HEK293T (cell line): ENCODE data around the gene WNK2.

ENCODE experiments used
- CTCF ChIA-PET: fragments of 350-600 bp; formaldehyde crosslinking; extraction: SDS; loops from one replicate; lab custom pipeline; 2021; ENCODE audit warnings: antibody characterized with exemption, inconsistent platforms; lab: Yijun Ruan, JAX
- POLR2A ChIA-PET: fragments of 350-600 bp; formaldehyde crosslinking; extraction: SDS; loops from one replicate; lab custom pipeline; 2020; ENCODE audit warnings: antibody characterized with exemption, inconsistent platforms; lab: Yijun Ruan, JAX
- DNase-seq: peaks from one replicate; pipeline ENCODE4 v3.0.0; 2012; ENCODE audit warnings: mixed read lengths; ENCODE audit errors: extremely low spot score
- ARNT ChIP-seq: fragments of 450-650 bp; IDR thresholded peaks from 2 replicates; pipeline ENCODE4 v1.6.1; 2017; ENCODE audit warnings: mild to moderate bottlenecking
- BHLHE40 ChIP-seq: fragments of 450-650 bp; IDR thresholded peaks from 2 replicates; pipeline ENCODE4 v1.6.1; 2016; ENCODE audit warnings: mild to moderate bottlenecking, moderate library complexity, borderline replicate concordance
- CTBP1 ChIP-seq: fragments of 450-650 bp; IDR thresholded peaks from 2 replicates; pipeline ENCODE4 v1.6.1; 2016; ENCODE audit warnings: borderline replicate concordance
- ELF4 ChIP-seq: fragments of 450-650 bp; IDR thresholded peaks from 2 replicates; pipeline ENCODE4 v1.6.1; 2017; ENCODE audit warnings: antibody characterized with exemption
- FOXA1 ChIP-seq: fragments of 450-650 bp; IDR thresholded peaks from 2 replicates; pipeline ENCODE4 v1.6.1; 2016; ENCODE audit warnings: mild to moderate bottlenecking
- FOXK2 ChIP-seq: fragments of 450-650 bp; IDR thresholded peaks from 2 replicates; pipeline ENCODE4 v1.6.1; 2016; ENCODE audit warnings: mild to moderate bottlenecking
- FOXM1 ChIP-seq: fragments of 450-650 bp; IDR thresholded peaks from 2 replicates; pipeline ENCODE4 v1.6.1; 2017; ENCODE audit warnings: mild to moderate bottlenecking, borderline replicate concordance
- HDGF ChIP-seq: fragments of 450-650 bp; IDR thresholded peaks from 2 replicates; pipeline ENCODE4 v1.6.1; 2017; ENCODE audit warnings: antibody characterized with exemption, borderline replicate concordance
- L3MBTL2 ChIP-seq: fragments of 450-650 bp; conservative IDR thresholded peaks from 2 replicates; pipeline ENCODE4 v1.6.1; 2016; ENCODE audit warnings: mild to moderate bottlenecking
- LEF1 ChIP-seq: fragments of 450-650 bp; IDR thresholded peaks from 2 replicates; pipeline ENCODE4 v1.6.1; 2017; ENCODE audit warnings: mild to moderate bottlenecking, borderline replicate concordance
- NFRKB ChIP-seq: fragments of 450-650 bp; IDR thresholded peaks from 2 replicates; pipeline ENCODE4 v1.6.1; 2016; ENCODE audit warnings: mild to moderate bottlenecking, moderate library complexity
- PKNOX1 ChIP-seq: fragments of 450-650 bp; IDR thresholded peaks from 2 replicates; pipeline ENCODE4 v1.6.1; 2016
- SP1 ChIP-seq: fragments of 450-650 bp; IDR thresholded peaks from 2 replicates; pipeline ENCODE4 v1.6.1; 2017
- SUZ12 ChIP-seq: fragments of 450-650 bp; IDR thresholded peaks from 2 replicates; pipeline ENCODE4 v1.6.1; 2016; ENCODE audit warnings: mild to moderate bottlenecking
- TARDBP ChIP-seq: fragments of 450-650 bp; IDR thresholded peaks from 2 replicates; pipeline ENCODE4 v1.6.1; 2016
- ZNF384 ChIP-seq: fragments of 450-650 bp; IDR thresholded peaks from 2 replicates; pipeline ENCODE4 v1.6.1; 2016

WNK2 gene

GRCh38 chr9:93234600-93234999 lies 50.7 kb downstream of the WNK2 start:
- TF ChIP-seq SUZ12 (no peak), ELF4 (no peak), PKNOX1 (no peak), LEF1 (no peak), ARNT (no peak), NFRKB (no peak)
- CTCF ChIA-PET: no interaction called here
- POLR2A ChIA-PET: no interaction called here

GRCh38 chr9:93235300-93235960 lies 51.5 kb downstream of the WNK2 start:
- ChIA-PET POLR2A (no interaction called here), CTCF (no interaction called here)
- DNase-seq: no peak
- TF ChIP-seq LEF1: no peak
- TF ChIP-seq NFRKB: no peak
- no peak for TF ChIP-seq CTBP1
- no peak for TF ChIP-seq FOXA1
- no peak for TF ChIP-seq TARDBP
- TF ChIP-seq BHLHE40: no peak
- TF ChIP-seq FOXM1: no peak
- TF ChIP-seq SUZ12: no peak
- no peak for TF ChIP-seq HDGF
- TF ChIP-seq ARNT: no peak
- no peak for TF ChIP-seq L3MBTL2
- TF ChIP-seq ZNF384: no peak
- TF ChIP-seq PKNOX1: no peak
- TF ChIP-seq SP1: no peak
- TF ChIP-seq FOXK2: no peak
- no peak for TF ChIP-seq ELF4

More at GRCh38 chr9:93234600-93234999, 50.7 kb downstream of the WNK2 start:
- no peak for DNase-seq

GRCh38 chr9:93236541-93237206 lies 52.7 kb downstream of the WNK2 start:
- ChIA-PET POLR2A (no interaction called here), CTCF (interaction anchor here (0.6 kb wide), 1 partner anchor 17 kb away, joined by 3 read pairs; no protein-coding TSS in a partner anchor)
- TF ChIP-seq TARDBP: no peak
- TF ChIP-seq CTBP1: no peak
- no peak for TF ChIP-seq FOXK2
- no peak for TF ChIP-seq PKNOX1
- no peak for TF ChIP-seq HDGF
- no peak for TF ChIP-seq ARNT
- TF ChIP-seq NFRKB: no peak
- TF ChIP-seq FOXM1: no peak
- TF ChIP-seq BHLHE40: no peak
- TF ChIP-seq ELF4: no peak
- TF ChIP-seq LEF1: no peak
- TF ChIP-seq L3MBTL2: no peak
- no peak for TF ChIP-seq SP1
- TF ChIP-seq ZNF384: no peak
- TF ChIP-seq SUZ12: no peak
- no peak for TF ChIP-seq FOXA1
- no peak for DNase-seq

- POLR2A ChIA-PET: no interaction called here
- CTCF ChIA-PET: no interaction called here
- no peak for DNase-seq
- TF ChIP-seq LEF1 (no peak), FOXM1 (no peak), TARDBP (no peak), BHLHE40 (no peak), ELF4 (no peak), NFRKB (no peak), FOXK2 (no peak), PKNOX1 (no peak), ARNT (no peak), FOXA1 (no peak), HDGF (no peak), SP1 (no peak), ZNF384 (no peak), SUZ12 (no peak)
Observed at GRCh38 chr9:93237540-93237939, 53.6 kb downstream of the WNK2 start.
